HUDEP-2 (cell line): ENCODE results near the gene ZNF778.

Source experiments
- DNase-seq, 76 experiments: peaks; one replicate each; lab custom pipeline; 2025; ENCODE audit not compliant: unreplicated experiment in 76 of 76; lab: John Stamatoyannopoulos, UW

ZNF778 gene

GRCh38 chr16:89217388-89218191 is at the start of gene ZNF778:
Gene ZNF778 (plus strand): TSS chr16:89217703. CDS start chr16:89221128, 3,425 bp downstream.
- peak in 71 of 76 experiments; percentile 1 to 78 (median 59) for DNase-seq

- DNase-seq, result no peak
These were observed 48.9 kb upstream of the ZNF778 start for GRCh38 chr16:89168381-89169189.

GRCh38 chr16:89169778-89170177 is 47.7 kb upstream of the ZNF778 start:
- no peak for DNase-seq

- no peak for DNase-seq
These were observed 46.9 kb upstream of the ZNF778 start for GRCh38 chr16:89170346-89171215.

- DNase-seq, result peak in 74 of 76 experiments; percentile 52 to 97 (median 92)
These were observed 46.0 kb upstream of the ZNF778 start, which contains the start of gene CDH15 for GRCh38 chr16:89171216-89172170. Gene CDH15 (plus strand): TSS chr16:89171748. CDS start chr16:89171832, 84 bp downstream.

- DNase-seq, result no peak
These were observed 45.4 kb upstream of the ZNF778 start for GRCh38 chr16:89172171-89172527.

- no peak for DNase-seq
These were observed 44.9 kb upstream of the ZNF778 start for GRCh38 chr16:89172528-89173173.

- DNase-seq, result no peak
These were observed 44.2 kb upstream of the ZNF778 start for GRCh38 chr16:89173174-89173921.

- no peak for DNase-seq
These were observed 43.3 kb upstream of the ZNF778 start for GRCh38 chr16:89174055-89174827.

GRCh38 chr16:89174877-89175276 is 42.6 kb upstream of the ZNF778 start:
- no peak for DNase-seq

GRCh38 chr16:89175280-89176146 is 42.0 kb upstream of the ZNF778 start:
- DNase-seq, result peak in 1 of 76 experiments; percentile 23

- no peak for DNase-seq
These were observed 41.3 kb upstream of the ZNF778 start for GRCh38 chr16:89176147-89176690.

GRCh38 chr16:89176717-89177116 is 40.8 kb upstream of the ZNF778 start:
- DNase-seq, result no peak

- DNase-seq, result no peak
These were observed 40.0 kb upstream of the ZNF778 start for GRCh38 chr16:89177501-89177900.

GRCh38 chr16:89178453-89179147 is 38.9 kb upstream of the ZNF778 start:
- no peak for DNase-seq

GRCh38 chr16:89179148-89179484 is 38.4 kb upstream of the ZNF778 start:
- DNase-seq, result no peak
